NCI-H1417 (cell line): Measurements from ENCODE around the gene ARHGEF4.

ENCODE experiments used
- DNase-seq, 3 experiments: peaks; one replicate each; lab custom pipeline; 2025; lab: John Stamatoyannopoulos, UW

ARHGEF4 gene

DNA sequence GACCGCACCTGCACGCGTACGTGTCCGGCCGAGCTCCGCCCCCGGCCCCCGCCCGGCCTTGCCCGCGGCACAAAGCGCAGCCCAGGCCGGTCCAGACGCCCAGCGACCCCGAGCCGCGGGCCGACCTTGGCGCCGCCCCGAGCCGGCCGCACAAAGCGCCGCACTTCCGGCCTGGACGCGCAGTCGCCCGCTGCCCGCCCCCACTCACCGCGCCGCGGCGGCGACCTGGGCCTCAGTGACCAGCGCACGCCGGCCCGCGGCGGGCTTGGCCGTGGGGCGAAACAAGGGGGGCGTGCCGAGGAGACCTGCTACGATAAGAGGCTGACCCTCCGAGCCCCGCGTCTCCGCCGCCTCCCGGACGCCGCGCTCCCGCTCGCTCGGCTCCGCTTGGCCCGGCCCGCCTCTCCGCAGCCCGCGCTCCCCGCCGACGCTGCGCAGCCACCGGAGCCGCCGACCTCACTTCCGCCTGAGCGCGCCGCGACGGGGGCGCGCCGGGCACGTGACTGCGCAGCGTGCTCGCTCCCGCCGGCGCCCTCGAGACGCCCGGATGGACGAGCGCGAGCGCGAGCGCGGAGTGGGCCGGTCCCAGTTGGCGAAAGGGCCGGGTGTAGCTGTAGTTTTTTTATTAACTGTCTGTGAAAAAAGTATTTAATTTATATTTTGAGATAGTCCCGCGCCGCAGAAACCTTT, 256.4 kb downstream of the ARHGEF4 start, which contains the start of gene FAM168B:
Gene FAM168B (minus strand): TSS at position 455 of the 690 bp plus-strand sequence. CDS start 10,814 bp downstream, outside the sequence.
- DNase-seq, result peak; percentile 87 to 94 (median 93)

DNA sequence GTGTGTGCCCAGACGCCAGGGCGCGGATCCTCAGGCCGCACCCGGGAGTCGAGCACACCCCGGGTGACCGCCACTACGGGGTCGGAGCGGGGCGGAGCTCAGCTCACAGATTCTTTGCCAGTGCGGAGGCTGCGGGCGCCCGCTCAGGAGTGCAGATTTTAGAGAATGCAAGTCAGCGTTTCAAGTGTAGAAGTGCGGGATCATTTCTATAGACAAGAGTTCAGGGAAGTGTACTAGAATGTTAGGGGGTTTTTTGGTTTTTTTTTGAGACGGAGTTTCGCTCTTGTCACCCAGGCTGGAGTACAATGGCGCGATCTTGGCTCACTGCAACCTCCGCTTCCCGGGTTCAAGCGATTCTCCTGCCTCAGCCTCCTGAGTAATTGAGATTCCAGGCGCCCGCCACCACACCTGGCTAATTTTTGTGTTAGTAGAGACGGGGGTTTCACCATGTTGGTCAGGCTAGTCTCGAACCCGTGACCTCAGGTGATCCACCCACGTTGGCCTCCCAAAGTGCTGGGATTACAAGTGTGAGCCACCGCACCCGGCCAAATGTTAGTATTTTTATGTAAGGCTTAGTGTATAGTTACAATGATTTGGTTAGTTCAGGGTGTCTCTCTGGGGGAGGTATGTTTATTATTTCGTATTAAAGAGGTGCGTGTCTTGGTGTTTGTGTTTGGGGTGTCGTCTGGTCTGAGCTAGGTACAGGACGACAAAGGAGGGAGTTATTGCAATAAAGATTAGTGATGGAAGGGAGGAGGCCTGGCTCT, 257.2 kb downstream of the ARHGEF4 start:
- DNase-seq, result peak in 2 of 3 experiments; percentile 93 to 94

DNA sequence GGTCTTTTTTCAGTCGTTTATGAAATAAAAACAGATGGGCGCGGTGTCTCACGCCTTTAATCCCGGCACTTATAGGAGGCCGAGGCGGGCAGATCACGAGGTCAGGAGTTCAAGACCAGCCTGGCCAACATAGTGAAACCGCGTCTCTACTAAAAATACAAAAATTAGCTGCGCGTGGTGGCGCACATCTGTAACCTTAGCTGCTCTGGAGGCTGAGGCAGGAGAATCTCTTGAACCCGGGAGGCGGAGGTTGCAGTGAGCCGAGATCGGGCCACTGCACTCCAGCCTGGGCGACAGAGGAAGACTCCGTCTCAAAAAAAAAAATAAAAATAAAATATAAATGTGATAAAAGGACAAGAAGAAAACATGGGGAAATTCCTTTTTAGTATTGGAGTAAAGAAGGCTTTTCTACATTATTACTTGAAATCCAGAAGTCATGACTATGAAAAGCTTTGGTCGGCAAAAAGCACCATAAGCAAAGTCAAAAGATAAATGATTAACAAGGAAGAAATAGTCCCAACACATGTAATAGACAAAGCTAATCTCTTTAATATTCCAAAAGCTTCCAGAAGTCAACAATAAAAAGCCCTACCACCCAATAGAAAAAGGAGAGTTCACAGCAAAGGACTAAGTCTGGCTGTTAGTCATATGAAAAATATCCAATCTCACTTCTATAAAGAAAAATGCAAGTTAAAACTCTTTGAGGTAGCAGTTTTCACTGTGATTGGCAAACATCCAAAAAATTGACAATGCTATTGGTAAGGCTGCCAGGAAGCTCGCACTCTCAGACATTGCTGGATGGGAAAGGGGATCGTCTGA, 258.0 kb downstream of the ARHGEF4 start:
- no peak for DNase-seq
